GM19043 (cell line): ENCODE data around the gene CDK8.
"Not testable (repeated sequence)": the region's sequence is repeated elsewhere in the genome, so short reads cannot be mapped to it uniquely, and the experiment has no call there.

Source experiments
- ATAC-seq: cut with Tn5 transposase; IDR thresholded peaks from one replicate; pipeline ENCODE4 v1.9.1; 2021; ENCODE audit warnings: low read depth; ENCODE audit not compliant: unreplicated experiment

Gene CDK8

DNA sequence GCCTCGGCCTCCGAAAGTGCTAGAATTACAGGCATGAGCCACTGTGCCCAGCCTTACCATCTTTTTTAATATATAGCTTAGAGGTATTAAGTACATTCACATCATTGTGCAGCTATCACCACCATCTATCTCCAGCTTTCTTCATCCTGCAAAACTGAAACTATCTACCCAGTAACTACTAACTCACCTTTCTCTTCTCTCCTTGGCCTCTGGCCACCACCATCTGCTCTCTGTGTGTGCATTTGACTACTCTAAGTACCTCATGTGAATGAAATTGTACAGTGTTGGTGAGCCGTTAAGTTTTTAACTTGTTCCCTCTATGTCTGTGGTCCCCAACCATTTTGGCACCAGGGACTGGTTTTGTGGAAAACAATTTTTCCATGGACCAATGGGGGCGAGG lies 56.1 kb downstream of the CDK8 start:
- ATAC-seq, result no peak

DNA sequence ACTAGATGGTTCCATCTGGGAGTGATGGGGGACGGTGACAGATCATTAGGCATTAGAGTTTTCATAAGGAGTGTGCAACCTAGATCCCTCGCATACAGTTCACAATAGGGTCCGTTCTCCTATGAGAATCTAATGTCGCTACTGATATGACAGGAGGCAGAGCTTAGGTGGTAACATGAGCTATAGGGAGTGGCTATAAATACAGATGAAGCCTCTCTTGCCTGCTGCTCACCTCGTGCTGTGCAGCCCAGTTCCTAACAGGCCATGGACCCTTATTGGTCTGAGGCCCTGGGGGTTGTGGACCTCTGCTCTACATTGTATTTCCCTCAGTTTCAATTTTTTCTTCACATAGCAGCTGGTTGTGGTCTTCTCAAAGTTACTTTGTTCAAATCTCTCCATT lies 56.5 kb downstream of the CDK8 start:
- ATAC-seq, result no peak

DNA sequence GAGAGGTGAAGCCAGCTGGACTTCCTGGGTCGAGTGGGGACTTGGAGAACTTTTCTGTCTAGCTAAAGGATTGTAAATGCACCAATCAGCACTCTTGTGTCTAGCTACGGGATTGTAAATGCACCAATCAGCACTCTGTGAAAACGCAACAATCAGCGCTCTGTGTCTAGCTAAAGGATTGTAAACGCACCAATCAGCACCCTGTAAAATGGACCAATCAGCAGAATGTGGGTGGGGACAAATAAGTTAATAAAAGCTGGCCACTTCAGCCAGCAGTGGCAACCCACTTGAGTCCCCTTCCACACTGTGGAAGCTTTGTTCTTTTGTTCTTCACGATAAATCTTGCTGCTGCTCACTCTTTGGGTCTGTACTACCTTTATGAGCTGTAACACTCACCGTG lies 58.1 kb downstream of the CDK8 start:
- ATAC-seq, result not testable (repeated sequence)

DNA sequence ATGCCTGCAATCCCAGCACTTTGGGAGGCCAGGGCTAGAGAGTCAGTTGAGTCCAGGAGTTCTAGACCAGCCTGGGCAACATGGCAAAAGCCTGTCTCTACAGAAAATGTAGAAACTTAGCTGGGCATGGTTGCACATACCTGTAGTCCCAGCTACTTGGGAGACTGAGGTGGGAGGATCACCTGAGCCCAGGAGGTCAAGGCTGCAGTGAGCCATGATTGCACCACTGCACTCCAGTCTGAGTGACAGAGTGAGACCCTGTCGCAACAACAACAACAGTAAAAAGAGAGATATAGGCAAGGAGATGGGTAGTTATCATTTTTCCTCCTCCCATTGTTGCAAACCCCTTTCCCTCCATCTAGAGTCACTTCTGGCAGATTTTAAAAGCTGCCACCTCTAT lies 62.2 kb downstream of the CDK8 start:
- not testable (repeated sequence) for ATAC-seq

DNA sequence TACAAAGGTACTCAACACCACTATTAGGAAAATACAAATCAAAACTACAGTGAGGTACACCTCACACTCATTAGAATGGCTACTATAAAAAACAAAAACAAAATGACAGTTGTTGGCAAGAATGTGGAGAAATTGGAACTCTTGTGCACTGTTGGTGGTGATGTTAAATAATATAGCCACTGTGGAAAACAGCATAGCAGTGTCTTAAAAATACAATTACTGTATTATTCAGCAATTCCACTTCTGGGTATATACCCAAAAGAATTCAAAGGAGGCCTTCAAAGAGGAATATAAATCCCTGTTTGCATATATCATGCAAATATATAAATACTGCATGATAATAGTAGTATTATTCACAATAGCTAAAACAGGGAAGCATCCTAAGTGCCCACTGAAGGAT lies 66.8 kb downstream of the CDK8 start:
- ATAC-seq, result no peak

DNA sequence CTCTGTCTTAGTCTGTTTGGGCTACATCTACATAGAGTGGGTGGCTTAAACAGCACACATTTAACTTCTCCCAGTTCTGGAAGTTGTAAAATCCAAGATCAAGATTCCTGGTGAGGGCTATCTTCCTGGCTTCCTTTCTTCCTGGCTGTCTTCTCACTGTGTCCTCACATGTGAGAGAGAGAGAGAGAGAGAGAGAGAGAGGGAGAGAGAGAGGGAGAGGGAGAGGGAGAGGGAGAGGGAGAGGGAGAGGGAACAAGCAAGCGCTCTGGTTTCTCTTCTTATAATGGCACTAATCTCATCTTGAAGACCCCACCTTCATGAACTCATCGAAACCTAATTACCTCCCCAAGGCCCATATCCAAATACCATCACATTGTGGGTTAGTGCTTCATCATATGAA lies 69.2 kb downstream of the CDK8 start:
- ATAC-seq, result no peak

DNA sequence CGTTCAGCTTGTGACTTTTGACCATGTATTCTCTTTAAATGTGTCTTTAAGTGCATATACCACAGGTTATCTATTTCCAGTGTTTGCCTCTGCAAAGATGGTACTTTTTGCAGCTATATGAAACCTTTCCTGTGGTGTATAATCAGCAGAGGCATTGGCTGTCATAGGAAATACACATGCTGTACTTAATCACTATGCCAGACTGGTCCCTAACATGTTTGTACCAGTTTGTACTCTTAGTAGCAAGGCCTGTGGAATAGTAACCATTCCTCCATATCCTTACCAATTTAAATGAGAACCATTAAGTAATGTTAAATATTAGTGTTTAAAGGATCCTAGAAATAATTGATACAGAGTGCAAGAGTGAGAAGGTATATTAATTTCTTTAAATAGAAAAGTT lies 69.8 kb downstream of the CDK8 start:
- no peak for ATAC-seq

DNA sequence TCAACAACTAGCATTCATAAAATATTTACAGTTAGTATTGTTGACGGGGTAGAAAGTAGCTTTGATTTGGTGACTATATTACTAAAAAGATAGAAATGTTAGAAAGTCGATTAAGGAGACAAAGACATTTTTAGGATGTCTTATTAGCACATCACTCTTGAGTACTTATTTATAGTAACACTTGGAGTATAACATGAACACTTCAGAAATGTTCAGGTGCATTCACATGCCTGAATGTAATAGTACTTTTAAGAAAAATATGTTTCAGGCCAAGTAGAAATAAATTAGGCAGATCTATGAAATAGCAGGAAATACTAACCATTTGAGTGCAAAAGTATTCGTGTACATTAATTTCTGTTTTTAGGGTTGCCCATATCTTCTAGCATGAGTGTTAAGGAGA lies 70.4 kb downstream of the CDK8 start:
- no peak for ATAC-seq

DNA sequence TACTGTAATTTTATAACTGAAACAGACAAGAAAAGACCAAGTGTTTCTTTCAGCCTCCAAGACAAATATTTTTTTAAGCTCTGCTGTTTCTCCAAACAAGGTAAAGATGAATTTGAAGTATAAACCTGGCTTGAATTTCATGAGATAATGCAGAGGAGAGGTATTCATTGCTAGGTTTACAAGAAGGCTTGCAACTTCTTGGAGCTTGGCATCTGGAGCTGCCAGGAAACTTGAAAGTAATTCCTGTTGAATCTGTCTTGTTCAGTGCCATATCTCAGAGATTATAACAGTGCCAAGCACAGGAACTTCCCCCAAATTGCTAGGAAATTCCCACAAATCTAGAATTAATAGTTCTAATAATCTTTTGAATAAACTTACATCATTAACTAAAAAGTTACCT lies 70.9 kb downstream of the CDK8 start:
- ATAC-seq, result no peak

DNA sequence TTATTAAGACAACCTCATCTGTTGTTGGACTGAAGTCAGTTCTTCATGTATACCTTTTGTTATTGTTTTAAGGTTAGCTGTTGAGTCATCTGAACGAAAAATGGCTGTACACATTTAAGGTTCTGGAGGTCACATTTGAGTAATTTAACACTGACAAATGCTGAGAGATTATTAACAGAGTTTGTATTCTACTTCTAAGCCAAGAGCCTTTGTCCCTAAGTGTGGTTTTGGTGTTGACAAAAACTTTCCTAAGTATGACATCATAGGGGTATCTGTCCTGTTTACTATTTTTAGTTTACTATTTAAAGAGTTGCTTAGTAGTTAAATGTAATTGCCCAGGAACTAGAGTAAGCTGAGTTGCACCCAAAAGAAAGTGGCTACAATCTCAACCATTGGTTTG lies 71.9 kb downstream of the CDK8 start:
- ATAC-seq, result peak; percentile 91

DNA sequence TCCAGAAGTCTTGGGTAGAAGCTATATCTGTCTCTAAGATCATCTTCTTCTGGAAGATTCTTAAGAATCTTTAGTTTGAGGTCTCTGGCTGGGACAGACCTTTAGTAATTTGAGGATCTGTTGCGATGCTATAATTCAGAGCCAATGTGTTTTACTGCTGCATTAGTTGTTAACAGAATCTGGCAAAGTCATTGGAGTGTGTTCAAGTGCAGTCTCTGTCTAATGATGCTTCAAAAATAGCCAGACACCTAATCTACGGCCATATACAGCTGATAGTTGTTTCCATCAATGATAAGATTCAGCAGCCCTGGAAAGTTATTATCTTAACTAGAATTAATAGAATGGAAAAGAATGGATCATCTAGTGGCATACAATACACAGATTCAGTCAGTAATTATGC lies 72.6 kb downstream of the CDK8 start:
- ATAC-seq, result no peak

DNA sequence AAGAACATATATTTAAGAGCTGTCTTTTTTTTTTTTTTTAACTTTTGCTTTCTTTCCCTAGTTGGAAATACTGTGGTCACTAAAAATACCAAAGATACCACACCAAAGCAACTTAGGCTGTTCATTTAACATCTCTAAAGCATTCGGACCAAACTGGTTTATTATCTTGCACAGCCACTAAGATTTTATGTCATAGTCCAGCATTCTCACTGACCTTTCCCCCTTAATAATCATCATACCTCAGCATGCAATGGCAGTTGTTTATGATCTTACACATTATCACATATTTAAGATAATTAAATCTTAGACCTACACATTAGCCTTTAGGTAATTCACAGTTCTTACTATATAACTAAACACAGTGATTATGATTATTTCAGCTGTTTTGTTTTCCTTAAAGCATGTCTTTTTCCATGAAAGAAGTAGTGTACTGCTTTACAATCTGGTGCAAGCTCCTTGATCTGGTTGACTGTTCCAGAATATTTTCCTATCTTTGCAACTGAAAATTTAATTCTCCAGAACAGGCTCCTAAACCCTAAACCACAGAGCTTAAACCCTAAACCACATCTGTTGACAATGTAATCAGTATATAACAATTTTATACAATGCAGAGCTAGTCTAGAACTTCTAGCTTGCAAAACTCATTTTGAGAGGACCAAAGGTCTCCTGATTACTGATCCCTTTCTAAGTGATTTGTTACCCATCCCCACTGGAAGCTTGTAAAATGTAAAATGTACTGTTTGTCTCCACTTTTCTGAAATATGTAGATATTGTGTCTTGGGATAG lies 74.2 kb downstream of the CDK8 start:
- ATAC-seq, result no peak

DNA sequence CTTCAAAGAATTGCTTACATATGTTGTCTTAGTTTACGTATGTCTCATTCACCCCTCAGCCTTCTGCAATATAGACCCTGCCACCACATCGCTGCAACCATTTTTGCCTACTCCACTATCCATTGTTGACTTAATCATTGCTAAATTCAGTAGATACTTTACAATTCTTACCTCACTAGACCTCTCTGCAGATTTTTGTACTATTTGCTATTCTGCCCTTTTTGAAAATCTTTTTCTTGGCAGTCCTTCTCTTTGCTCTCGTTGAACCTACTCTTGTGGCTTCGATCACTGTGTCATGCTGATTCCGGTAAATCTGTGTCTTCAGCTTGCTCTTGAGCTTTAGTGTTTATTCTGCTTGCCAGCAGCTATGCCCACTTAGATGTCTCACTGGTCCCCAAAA lies 81.2 kb downstream of the CDK8 start:
- no peak for ATAC-seq

DNA sequence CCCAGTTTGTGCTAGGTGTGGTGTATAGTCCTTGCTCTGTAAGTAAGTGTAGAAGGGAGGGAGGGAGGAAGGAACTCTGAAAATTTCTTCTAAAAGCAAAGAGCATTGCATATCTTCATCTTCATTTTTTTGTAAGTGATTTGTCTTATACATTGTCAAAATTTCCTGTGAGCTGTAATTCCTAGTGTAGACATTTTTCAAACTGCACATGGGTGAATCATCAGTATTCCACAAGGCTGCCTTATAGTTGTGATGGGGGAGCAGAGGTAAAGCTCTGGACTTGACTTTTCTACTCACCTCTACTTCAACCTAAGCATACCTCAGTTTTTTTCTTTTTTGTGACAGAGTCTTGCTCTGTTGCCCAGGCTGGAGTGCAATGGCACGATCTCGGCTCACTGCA lies 86.9 kb downstream of the CDK8 start:
- ATAC-seq, result no peak

DNA sequence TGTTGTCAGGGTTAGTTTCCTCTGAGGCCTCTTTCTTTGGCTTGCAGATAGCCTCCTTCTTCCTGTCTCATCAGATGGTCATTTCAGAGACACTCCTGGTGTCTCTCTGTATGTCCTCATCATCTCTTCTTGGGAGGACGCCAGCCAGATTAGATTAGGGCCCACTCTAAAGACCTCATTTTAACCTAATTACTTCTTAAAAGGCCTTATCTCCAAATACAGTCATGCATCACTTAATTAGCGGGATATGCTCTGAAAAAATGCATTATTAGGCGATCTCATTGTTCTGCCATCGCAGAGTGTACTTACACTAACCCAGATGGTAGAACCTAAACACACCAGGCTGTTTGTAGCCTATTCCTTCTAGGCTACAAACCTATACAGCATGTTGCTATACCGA lies 89.0 kb downstream of the CDK8 start:
- no peak for ATAC-seq

DNA sequence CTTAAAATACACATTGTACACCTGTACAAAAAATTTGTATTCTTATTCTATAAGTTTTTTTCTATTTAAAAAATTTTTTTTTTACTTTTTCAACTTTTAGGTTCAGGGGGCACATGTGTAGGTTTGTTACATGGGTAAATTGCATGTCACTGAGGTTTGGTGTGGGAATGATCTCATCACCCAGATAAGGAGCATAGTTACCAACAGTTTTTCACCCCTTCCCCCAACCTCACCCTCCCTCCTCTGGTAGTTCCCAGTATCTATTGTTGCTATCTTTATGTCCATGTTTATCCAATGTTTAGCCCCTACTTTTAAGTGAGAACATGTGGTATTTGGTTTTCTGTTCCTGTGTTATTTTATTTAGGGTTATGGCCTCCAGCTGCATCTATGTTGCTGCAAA lies 89.9 kb downstream of the CDK8 start:
- no peak for ATAC-seq

DNA sequence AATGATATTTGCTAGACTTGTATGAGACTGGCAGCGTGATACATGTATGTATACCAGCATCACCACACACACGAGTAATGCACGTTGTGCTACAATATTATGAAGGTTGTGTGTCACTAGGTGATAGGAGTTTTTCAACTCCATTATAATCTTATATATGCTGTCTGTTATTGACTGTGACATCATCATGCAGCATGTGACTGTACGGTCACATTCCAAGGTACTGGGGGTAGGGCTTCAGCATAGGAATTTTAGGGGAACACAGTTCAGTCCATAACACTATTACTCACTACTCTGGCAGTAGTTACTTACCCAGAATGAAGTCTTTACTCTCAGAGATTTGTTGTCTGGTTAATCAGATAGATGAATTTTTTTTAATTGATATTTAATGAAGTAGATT lies 91.1 kb downstream of the CDK8 start:
- no peak for ATAC-seq

DNA sequence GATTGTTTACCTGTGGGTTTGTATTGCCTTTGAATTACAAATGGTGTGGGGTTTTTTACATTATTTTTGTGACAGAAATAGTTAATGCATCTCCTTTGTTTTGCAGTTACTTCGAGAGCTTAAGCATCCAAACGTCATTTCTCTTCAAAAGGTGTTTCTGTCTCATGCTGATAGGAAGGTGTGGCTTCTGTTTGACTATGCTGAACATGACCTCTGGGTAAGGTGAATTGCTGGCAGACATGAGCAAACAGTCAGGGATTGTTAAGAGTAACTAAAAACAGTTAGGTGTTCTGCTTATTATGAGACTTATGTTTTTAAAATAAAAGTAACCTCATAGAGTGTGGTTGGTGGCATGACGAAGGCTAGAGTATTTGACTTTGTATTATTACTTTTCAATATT lies 95.0 kb downstream of the CDK8 start:
- ATAC-seq, result no peak

DNA sequence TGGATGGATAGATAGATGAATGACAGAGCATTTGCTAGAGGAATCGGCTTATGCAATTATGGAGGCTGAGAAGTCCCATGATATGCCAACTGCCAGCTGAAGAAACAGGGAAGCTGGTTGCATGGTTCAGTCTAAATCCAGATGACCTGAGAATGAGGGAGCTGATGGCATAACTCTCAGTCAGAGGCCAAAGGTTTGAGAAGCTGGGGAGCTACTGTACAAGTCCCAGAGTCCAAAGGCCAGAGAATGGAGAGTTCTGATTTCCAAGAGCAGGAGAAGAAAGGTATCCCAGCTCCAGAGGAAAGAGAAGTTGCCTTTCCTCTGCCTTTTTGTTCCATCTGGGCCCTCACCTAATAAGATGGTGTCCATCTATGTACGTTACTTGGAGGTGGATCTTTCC lies 108.3 kb downstream of the CDK8 start:
- ATAC-seq, result no peak

DNA sequence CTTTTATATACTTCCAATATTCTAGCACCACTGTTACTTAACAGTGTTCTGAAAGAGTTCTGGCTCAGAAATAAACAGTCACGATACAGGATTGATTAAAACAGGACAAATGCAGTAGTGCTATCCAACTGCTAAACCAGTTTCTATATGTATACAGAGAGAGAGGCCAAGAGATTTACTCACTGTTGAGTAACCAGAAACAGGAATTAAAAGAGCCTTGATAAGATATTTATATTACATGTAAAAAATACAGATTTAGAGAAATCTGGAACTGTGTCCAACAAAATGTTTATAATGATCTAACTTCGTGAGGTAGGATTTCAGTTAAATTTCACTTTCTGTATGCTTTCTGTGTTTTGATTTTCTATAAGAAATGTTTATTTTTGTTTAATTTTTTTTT lies 116.6 kb downstream of the CDK8 start:
- no peak for ATAC-seq

DNA sequence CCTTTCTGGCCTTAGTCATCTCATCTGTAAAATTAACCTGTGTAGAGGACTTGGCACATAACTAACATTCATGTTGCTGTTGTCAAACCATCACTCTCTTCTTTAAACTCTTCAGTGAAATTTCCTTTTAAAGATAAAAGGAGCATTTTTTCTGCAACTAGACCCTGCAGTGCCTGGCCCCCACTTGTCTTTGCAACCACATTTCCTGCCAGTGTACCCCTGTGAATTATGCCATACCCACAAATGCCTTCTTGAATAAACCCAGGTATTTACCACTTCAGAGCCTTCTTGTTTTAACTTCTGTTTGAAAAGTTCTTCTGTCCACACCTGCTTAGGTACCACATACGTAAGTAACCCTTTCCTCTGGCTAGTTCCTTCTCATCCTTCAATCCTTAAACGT lies 118.8 kb downstream of the CDK8 start:
- ATAC-seq, result no peak

DNA sequence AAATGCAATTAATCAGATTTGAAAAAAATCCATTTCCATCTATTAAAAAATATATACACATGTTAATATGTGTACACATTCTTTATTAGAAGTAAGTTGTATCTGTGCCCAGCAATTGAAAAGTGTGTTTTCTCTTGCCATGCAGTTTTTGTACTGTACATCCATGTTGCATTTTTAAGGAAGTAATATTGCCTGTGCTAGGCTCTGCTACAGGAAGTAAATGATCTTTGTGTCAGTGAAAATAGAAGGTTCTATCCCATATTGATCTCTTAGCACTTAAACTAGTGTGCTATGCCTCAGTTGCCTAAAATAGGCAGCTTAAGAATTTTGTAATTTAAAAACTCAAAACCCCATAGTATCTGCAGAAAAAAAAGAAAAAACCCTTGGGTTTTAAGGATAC lies 122.5 kb downstream of the CDK8 start:
- ATAC-seq, result no peak

DNA sequence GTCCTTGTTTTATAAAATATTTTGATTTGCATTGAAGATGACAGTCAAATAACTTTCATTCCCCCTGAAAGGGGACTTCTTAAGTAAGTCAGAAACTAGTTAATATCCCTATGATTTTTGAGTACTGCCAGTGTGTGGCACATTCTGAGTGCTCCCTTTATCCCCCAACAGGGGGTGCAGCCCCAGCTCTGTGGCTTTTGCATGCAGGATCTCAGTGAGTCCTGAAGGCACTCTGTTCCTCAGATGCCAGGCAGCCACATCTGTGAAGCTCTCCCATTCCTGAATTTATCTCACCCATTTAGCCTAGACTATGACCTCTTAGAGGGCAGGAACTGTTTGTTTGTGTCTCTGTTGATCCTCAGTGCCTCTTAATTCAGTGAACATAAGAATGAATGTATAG lies 123.1 kb downstream of the CDK8 start:
- ATAC-seq, result no peak
